Measurements from ENCODE around the gene HERC6. TPM values are rescaled to one million over a fixed set of nuclear protein-coding genes. Genes with fewer than 3 reads are reported as not detected.
"Not testable (repeated sequence)": the region's sequence is repeated elsewhere in the genome, so short reads cannot be mapped to it uniquely, and the experiment has no call there.

Gene HERC6
- total RNA-seq, 1 donor from 2014 or later = 15.8 TPM

- Histone ChIP-seq H3K4me3 (no peak overlapping the region), H3K9me3 (no peaks in the 10 kb centered on the region), H3K27me3 (ENCODE audit: low read depth) (no peaks in the 10 kb centered on the region), H3K36me3 (peaks cover 18% of the 10 kb centered on the region), H3K27ac (no peak overlapping the region), H3K4me1 (no peaks in the 10 kb centered on the region)
- ATAC-seq (no peak), DNase-seq (no peak)
- intact Hi-C loops (cut with DNase I) = no loop called here
- TF ChIP-seq CTCF (IDR thresholded peaks at IDR 0.05) = no peak
Observed at GRCh38 chr4:88429401-88429800, 50.7 kb downstream of the HERC6 start.

GRCh38 chr4:88435987-88436693, 57.5 kb downstream of the HERC6 start:
- TF ChIP-seq CTCF (IDR thresholded peaks at IDR 0.05) = no peak

GRCh38 chr4:88437873-88438272, 59.2 kb downstream of the HERC6 start:
- H3K4me1 ChIP-seq; H3K4me3 ChIP-seq; intact Hi-C loops (cut with DNase I); H3K27me3 ChIP-seq (ENCODE audit: low read depth); DNase-seq; ATAC-seq; H3K27ac ChIP-seq; H3K9me3 ChIP-seq: not testable (repeated sequence)
- peaks cover 15% of the 10 kb centered on the region for H3K36me3 ChIP-seq

More at GRCh38 chr4:88435987-88436693, 57.5 kb downstream of the HERC6 start:
- Histone ChIP-seq H3K4me1 (no peaks in the 10 kb centered on the region), H3K36me3 (peaks cover 8% of the 10 kb centered on the region), H3K27me3 (ENCODE audit: low read depth) (no peaks in the 10 kb centered on the region), H3K4me3 (no peak overlapping the region), H3K27ac (no peak overlapping the region), H3K9me3 (no peaks in the 10 kb centered on the region)
- intact Hi-C loops (cut with DNase I) = no loop called here
- ATAC-seq (no peak), DNase-seq (no peak)

GRCh38 chr4:88439161-88439760, 60.6 kb downstream of the HERC6 start:
- no peak for ATAC-seq
- Histone ChIP-seq H3K36me3 (peaks cover 15% of the 10 kb centered on the region), H3K4me3 (no peak overlapping the region), H3K4me1 (no peaks in the 10 kb centered on the region), H3K9me3 (no peaks in the 10 kb centered on the region), H3K27ac (no peak overlapping the region), H3K27me3 (ENCODE audit: low read depth) (no peaks in the 10 kb centered on the region)
- no peak for DNase-seq
- TF ChIP-seq CTCF (IDR thresholded peaks at IDR 0.05) = no peak
- intact Hi-C loops (cut with DNase I) = no loop called here

- Histone ChIP-seq H3K4me3 (no peak overlapping the region), H3K9me3 (no peaks in the 10 kb centered on the region), H3K4me1 (no peaks in the 10 kb centered on the region), H3K27ac (no peak overlapping the region), H3K27me3 (ENCODE audit: low read depth) (no peaks in the 10 kb centered on the region), H3K36me3 (peaks cover 15% of the 10 kb centered on the region)
- intact Hi-C loops (cut with DNase I) = no loop called here
- no peak for TF ChIP-seq CTCF (IDR thresholded peaks at IDR 0.05)
- DNase-seq (no peak), ATAC-seq (no peak)
Observed at GRCh38 chr4:88440146-88440545, 61.5 kb downstream of the HERC6 start.

- no peaks in the 10 kb centered on the region for H3K9me3 ChIP-seq
- H3K4me1 ChIP-seq = no peaks in the 10 kb centered on the region
- DNase-seq (no peak), ATAC-seq (no peak)
- intact Hi-C loops (cut with DNase I) = no loop called here
- TF ChIP-seq CTCF (IDR thresholded peaks at IDR 0.05) = no peak
- H3K4me3 ChIP-seq = no peak overlapping the region
- no peaks in the 10 kb centered on the region for H3K27me3 ChIP-seq (ENCODE audit: low read depth)
- H3K36me3 ChIP-seq = peaks cover 10% of the 10 kb centered on the region
- no peak overlapping the region for H3K27ac ChIP-seq
Observed at GRCh38 chr4:88441696-88442095, 63.0 kb downstream of the HERC6 start.

All from lower lobe of right lung (tissue), 2 donors.